DND-41 (cell line): ENCODE data around the gene RAD54L.

ENCODE experiments used
- EZH2 ChIP-seq: IDR thresholded peaks from 3 replicates; pipeline ENCODE4 v1.6.1; 2012; ENCODE audit warnings: borderline replicate concordance, low read depth, mild to moderate bottlenecking, moderate library complexity, low read length, inconsistent platforms; ENCODE audit not compliant: severe bottlenecking
- TF ChIP-seq, protein P1 (sequence below): IDR thresholded peaks from 2 replicates; pipeline ENCODE4 v1.5.1; 2012; ENCODE audit warnings: borderline replicate concordance, low read length, moderate library complexity, mild to moderate bottlenecking; ENCODE audit not compliant: poor library complexity, severe bottlenecking; ENCODE audit errors: extremely low read depth

DNA sequence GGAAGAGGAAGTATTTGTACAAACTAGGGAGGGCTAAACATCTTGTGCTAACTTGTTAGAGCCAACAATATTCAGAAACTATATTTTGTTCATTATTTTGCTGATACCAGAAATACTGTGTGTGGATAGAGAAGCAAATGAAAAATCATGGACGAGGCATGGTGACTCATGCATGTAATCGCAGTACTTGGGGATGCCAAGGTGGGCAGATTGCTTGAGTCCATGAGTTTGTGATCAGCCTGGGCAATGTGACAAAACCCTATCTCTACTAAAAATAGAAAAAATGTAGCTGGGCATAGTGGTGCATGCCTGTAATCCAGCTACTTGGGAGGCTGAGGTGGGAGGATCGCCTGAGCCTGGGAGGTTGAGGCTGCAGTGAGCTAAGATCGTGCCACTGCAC, 42.4 kb downstream of the RAD54L start:
- TF ChIP-seq, protein P1, sequence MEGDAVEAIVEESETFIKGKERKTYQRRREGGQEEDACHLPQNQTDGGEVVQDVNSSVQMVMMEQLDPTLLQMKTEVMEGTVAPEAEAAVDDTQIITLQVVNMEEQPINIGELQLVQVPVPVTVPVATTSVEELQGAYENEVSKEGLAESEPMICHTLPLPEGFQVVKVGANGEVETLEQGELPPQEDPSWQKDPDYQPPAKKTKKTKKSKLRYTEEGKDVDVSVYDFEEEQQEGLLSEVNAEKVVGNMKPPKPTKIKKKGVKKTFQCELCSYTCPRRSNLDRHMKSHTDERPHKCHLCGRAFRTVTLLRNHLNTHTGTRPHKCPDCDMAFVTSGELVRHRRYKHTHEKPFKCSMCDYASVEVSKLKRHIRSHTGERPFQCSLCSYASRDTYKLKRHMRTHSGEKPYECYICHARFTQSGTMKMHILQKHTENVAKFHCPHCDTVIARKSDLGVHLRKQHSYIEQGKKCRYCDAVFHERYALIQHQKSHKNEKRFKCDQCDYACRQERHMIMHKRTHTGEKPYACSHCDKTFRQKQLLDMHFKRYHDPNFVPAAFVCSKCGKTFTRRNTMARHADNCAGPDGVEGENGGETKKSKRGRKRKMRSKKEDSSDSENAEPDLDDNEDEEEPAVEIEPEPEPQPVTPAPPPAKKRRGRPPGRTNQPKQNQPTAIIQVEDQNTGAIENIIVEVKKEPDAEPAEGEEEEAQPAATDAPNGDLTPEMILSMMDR: no peak
- TF ChIP-seq EZH2: no peak
